GM13976 (cell line): ENCODE data around the gene ENOX1.

ENCODE experiments used
- DNase-seq: peaks from one replicate; pipeline ENCODE4 v3.0.0; 2012; ENCODE audit warnings: low spot score
- in situ Hi-C: fragments of 300-500 bp; cut with MboI; formaldehyde crosslinking; loops from one replicate; pipeline ENCODE4 v1.12.0; 2022; ENCODE audit warnings: low sequenced_read_pairs, mixed read lengths, inconsistent platforms; ENCODE audit not compliant: unreplicated experiment
- TF ChIP-seq, protein P1 (sequence below): IDR thresholded peaks from 2 replicates; pipeline ENCODE4 v1.5.1; 2012; ENCODE audit warnings: borderline replicate concordance, mild to moderate bottlenecking; ENCODE audit not compliant: insufficient read depth; ENCODE audit errors: extremely low read depth, missing control alignments, control extremely low read depth

ENOX1 gene

DNA sequence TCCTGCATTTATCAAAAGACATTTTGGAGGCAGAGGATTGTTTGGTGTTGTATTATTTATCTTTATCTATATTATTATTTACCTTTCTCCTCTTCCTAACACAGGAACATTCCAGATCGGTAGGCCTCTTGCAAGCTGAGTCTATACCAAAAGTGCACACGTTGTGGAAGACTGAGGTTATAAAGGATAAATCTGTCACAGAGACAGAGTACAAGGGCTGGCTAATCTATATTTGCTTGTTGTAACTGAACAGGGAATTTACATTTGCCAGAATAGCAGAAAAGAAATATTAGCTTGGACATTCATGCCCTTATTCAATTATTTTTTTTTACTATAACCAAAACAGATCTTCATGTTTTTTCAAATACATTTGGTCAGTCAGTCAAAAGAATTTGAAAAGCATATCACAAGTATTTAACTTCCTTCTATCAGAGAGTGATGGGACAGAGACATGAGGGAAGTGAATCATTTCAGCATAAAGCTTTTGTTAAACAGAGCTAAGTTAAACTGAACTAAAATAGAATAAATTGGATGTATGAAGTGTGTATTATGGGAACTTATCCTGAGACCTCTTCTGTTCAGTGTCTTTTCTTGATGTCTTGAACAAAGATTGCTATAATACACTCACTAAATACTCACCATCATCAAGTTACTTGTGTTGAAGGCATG is 410.8 kb downstream of the ENOX1 start:
- no peak for DNase-seq

GRCh38 chr13:43374621-43375020 is 412.2 kb downstream of the ENOX1 start:
- no peak for DNase-seq

More for the DNA sequence above, 410.8 kb downstream of the ENOX1 start:
- TF ChIP-seq, protein P1, sequence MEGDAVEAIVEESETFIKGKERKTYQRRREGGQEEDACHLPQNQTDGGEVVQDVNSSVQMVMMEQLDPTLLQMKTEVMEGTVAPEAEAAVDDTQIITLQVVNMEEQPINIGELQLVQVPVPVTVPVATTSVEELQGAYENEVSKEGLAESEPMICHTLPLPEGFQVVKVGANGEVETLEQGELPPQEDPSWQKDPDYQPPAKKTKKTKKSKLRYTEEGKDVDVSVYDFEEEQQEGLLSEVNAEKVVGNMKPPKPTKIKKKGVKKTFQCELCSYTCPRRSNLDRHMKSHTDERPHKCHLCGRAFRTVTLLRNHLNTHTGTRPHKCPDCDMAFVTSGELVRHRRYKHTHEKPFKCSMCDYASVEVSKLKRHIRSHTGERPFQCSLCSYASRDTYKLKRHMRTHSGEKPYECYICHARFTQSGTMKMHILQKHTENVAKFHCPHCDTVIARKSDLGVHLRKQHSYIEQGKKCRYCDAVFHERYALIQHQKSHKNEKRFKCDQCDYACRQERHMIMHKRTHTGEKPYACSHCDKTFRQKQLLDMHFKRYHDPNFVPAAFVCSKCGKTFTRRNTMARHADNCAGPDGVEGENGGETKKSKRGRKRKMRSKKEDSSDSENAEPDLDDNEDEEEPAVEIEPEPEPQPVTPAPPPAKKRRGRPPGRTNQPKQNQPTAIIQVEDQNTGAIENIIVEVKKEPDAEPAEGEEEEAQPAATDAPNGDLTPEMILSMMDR = no peak
- in situ Hi-C loops = no loop called here

GRCh38 chr13:43373400-43373799 is 413.4 kb downstream of the ENOX1 start:
- TF ChIP-seq, protein P1 = no peak
- no peak for DNase-seq
- in situ Hi-C loops = no loop called here

More at GRCh38 chr13:43374621-43375020, 412.2 kb downstream of the ENOX1 start:
- in situ Hi-C loops = no loop called here
- TF ChIP-seq, protein P1 = no peak

DNA sequence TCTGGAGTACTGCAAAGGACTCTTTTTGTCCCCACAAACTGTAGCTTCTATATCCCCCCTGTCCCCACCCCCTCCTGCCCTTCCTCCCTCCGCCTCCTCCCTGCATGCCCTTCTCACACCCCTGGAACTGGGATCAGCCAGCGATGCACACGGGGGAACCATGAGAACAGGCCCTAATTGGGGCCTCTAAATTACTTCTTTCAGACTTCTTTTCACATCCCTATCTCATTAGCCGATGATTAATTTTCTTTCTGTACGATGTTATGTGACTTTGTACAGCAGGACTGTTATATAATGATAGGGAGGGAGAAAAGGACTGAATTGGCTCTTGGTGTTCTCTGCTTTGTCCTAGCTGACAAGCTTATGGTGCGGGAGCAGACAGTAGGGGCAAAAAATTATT is 415.9 kb downstream of the ENOX1 start:
- no peak for DNase-seq
- TF ChIP-seq, protein P1 = no peak
- in situ Hi-C loops = no loop called here

- TF ChIP-seq, protein P1 = no peak
- in situ Hi-C loops = no loop called here
Measured at GRCh38 chr13:43369319-43369718, 417.5 kb downstream of the ENOX1 start.

DNA sequence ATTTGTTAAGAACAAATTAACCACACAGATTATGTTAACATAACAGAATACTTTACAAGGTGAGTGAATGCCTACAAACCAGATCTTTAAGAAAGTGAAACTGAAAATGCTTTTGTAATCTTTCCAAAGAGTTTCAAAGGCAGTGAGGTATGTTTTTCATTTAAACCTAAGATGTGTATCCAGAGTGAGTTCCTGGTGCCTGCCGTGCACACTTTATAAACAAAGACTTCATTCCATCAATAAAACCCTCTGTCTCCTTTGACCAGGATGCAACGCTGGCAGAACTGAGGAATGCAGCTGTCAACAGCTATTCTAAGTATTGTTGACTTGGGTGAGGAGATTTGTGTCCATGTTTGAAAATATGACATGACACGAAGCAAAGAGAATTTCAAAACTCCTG is 418.8 kb downstream of the ENOX1 start:
- in situ Hi-C loops = no loop called here
- peak; percentile 19 for DNase-seq
- TF ChIP-seq, protein P1 = no peak

More at GRCh38 chr13:43369319-43369718, 417.5 kb downstream of the ENOX1 start:
- DNase-seq = no peak
